GM18861 (cell line): Measurements from ENCODE around the gene C8B.

Experiments used
- ATAC-seq: cut with Tn5 transposase; IDR thresholded peaks from one replicate; pipeline ENCODE4 v1.9.1; 2021; ENCODE audit not compliant: unreplicated experiment

C8B gene

GRCh38 chr1:56903778-56904177 lies 62.0 kb downstream of the C8B start:
- ATAC-seq: no peak

DNA sequence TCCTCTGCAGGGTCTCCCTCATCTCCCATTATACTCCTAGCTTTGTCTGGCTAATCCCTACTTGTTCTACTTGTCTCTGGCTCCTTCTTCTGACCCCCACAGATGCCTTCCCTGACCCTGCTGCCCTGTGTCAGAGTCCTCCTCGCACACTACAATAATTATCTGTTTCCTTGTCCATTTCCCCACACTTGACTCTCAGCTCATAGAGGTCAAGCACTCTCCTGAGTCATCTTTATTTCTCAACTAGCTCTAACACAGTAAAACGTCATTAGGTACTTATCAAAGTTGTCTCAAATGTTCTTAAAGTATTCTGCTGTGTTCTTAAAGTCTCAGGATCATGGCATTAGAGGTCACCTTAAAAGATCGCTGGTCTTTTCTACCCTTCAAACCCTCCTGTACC lies 64.1 kb downstream of the C8B start:
- ATAC-seq: no peak

DNA sequence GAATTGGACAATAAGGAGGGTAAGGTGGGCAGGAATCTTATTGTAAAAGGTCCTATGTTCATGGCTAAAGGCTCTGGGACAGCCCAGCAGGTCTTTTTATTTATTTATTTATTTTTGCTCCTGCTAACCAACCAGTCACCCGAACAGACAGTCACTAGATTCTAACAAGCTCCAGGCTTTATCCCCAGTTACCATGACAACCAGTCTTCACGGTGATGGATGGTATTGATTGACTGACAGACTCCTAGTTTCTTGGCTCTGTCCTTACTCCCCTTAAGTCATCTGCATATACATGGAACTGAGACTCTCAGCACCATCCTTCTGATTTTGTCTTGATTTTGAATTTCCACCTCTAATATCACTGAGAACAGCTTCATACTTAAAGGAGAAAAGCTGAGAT lies 66.9 kb downstream of the C8B start:
- ATAC-seq: no peak

DNA sequence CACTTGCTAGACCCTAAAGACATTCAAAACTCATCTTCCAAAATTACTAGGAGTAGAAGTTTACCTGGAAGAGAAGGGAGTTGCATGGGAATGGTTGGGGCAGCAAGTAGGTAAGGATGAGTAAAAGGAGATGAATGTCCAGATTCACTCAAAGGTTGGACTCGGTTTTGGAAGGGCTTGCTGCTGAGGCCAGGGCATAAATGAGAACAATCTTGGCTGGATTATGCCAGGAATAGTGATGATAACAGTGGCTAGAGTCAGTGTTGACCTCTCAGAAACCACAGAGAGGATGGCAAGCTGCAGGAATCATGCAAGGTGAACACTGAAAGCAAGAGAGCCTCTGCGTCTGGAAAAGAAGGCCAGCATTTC lies 67.8 kb downstream of the C8B start:
- no peak for ATAC-seq

GRCh38 chr1:56897150-56898004 lies 68.4 kb downstream of the C8B start:
- no peak for ATAC-seq

DNA sequence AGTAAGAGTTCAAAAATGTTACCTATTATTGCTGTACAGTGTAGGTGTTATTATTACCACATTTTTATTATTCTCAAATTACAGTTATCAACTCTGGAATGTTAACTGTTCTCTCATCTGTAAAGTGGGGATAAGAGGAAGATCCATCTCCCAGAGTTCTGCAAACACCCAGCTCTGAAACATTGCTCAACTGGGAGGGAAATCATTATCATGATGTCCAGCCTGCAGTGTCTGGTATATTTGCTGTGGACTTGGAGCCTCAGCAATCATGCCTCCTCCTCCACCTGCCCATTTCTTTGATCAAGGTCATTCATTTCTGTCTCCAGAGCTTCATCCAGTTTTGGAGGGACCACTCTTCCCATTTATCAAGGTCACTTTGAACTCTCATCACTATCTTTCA lies 71.8 kb downstream of the C8B start:
- no peak for ATAC-seq

DNA sequence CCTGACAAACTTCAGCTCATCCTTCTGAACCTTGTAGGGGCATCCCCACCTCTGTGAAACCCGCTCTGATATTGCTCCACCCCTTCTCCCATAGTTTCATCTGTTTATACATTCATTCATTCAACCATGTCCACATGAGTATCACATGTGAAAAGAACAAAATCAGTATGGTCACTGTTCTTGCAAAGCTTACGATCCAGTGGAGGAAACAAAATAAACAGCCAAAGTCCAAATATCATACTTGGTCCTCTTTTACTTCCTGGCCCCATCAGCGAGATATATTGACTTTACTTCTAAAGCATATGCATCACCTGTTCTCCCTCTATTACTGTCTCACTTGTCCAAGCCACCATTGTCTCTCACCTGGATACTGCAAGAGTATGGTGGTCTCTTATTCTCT lies 75.6 kb downstream of the C8B start:
- ATAC-seq: no peak

GRCh38 chr1:56881417-56881816 lies 84.4 kb downstream of the C8B start:
- no peak for ATAC-seq

DNA sequence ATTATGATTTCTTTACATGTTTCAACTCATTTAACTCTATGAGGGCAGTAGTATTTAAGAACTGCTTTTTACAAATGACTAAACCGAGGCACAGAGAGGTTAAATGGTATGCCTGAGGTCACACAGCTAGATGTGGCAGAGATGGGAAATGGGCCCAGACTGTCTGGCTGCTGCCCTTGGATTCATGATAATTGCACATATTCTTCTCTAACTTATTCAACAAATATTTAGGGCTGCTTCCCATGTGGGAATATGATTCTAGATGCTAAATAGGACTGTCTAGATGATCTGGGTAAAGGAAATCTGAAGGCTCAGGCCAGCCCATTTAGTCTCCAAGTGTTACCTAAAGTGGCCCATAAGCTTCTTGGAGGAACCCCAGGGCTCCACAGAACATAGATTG lies 85.0 kb downstream of the C8B start:
- ATAC-seq: no peak
